H1 (cell line): ENCODE data around the gene MBLAC1. TPM values are rescaled to one million over a fixed set of nuclear protein-coding genes. Genes with fewer than 3 reads are reported as not detected.

Experiments
- CTCF ChIA-PET: fragments of 300-600 bp; sonication (Branson Sonifier 250); formaldehyde crosslinking; loops from one replicate; lab custom pipeline; 2021; ENCODE audit not compliant: partially characterized antibody; lab: Charles Lee
- POLR2A ChIA-PET: fragments of 300-600 bp; sonication (Branson Sonifier 250); formaldehyde crosslinking; loops from one replicate; lab custom pipeline; 2021; ENCODE audit warnings: inconsistent platforms; ENCODE audit not compliant: partially characterized antibody; lab: Charles Lee
- DNase-seq, 2 experiments: peaks; one replicate each; pipeline versions ENCODE4 v3.0.0 to v3.0.0-alpha.2; 2010 to 2022; ENCODE audit warnings: low spot score in 2 of 2, low read depth in 1 of 2, mixed read lengths in 1 of 2
- FAIRE-seq: peaks from 2 replicates; lab custom pipeline; 2011; peaks lifted over from hg19 to GRCh38; lab: Jason Lieb, UNC
- H2AFZ ChIP-seq: 2 replicates; pipeline ENCODE4 v1.8.1; 2012; ENCODE audit warnings: low read length, inconsistent platforms
- H2AK5ac ChIP-seq: 2 replicates; pipeline ENCODE4 v1.6.1; 2013; ENCODE audit warnings: low read depth, low read length
- H2BK120ac ChIP-seq: replicated peaks from 2 replicates; pipeline ENCODE3; 2013; ENCODE audit warnings: low read depth, low read length, inconsistent platforms
- H2BK12ac ChIP-seq: 2 replicates; pipeline ENCODE4 v1.6.1; 2013; ENCODE audit warnings: low read depth, low read length
- H2BK15ac ChIP-seq: 2 replicates; pipeline ENCODE4 v1.6.1; 2013; ENCODE audit warnings: low read length
- H2BK20ac ChIP-seq: 2 replicates; pipeline ENCODE4 v1.6.1; 2013; ENCODE audit warnings: low read length
- H2BK5ac ChIP-seq: 2 replicates; pipeline ENCODE4 v1.6.1; 2013; ENCODE audit warnings: low read depth, low read length
- H3K14ac ChIP-seq: 2 replicates; pipeline ENCODE4 v1.6.1; 2013; ENCODE audit warnings: inconsistent platforms; ENCODE audit not compliant: insufficient read length
- H3K18ac ChIP-seq: 2 replicates; pipeline ENCODE4 v1.6.1; 2013; ENCODE audit warnings: low read length; ENCODE audit errors: extremely low read depth
- H3K23ac ChIP-seq: 2 replicates; pipeline ENCODE4 v1.6.1; 2013; ENCODE audit warnings: inconsistent platforms; ENCODE audit not compliant: insufficient read length
- H3K23me2 ChIP-seq: 2 replicates; pipeline ENCODE4 v1.6.1; 2013; ENCODE audit warnings: low read depth, low read length
- H3K27ac ChIP-seq: 2 replicates; pipeline ENCODE4 v1.6.1; 2011; ENCODE audit warnings: low read depth, low read length, inconsistent platforms
- H3K27me3 ChIP-seq, 4 experiments: replicated peaks in 1 of 4; 1 replicate in 1 of 4; 2 replicates in 3 of 4; pipeline versions ENCODE4 v1.6.1 to v1.8.1; 2011 to 2013; ENCODE audit warnings: low read length in 3 of 4, mild to moderate bottlenecking in 3 of 4, inconsistent platforms in 2 of 4, mixed read lengths in 2 of 4, moderate library complexity in 1 of 4; ENCODE audit not compliant: control insufficient read depth in 3 of 4, insufficient read depth in 3 of 4; ENCODE audit errors: extremely low read depth in 1 of 4
- H3K36me3 ChIP-seq, 4 experiments: 2 replicates each; pipeline versions ENCODE4 v1.6.1 to v1.8.1; 2011 to 2013; ENCODE audit warnings: mild to moderate bottlenecking in 4 of 4, low read length in 3 of 4, moderate library complexity in 2 of 4, control low read depth in 1 of 4, inconsistent platforms in 1 of 4; ENCODE audit not compliant: insufficient read depth in 4 of 4, control insufficient read depth in 2 of 4
- H3K4ac ChIP-seq: replicated peaks from 2 replicates; pipeline ENCODE3; 2013; ENCODE audit warnings: low read length, low read depth, mixed read lengths, inconsistent platforms; ENCODE audit not compliant: insufficient read length
- H3K4me1 ChIP-seq, 4 experiments: replicated peaks in 1 of 4; 1 replicate in 1 of 4; 2 replicates in 3 of 4; pipeline versions ENCODE4 v1.6.1 to v1.8.1; 2011 to 2013; ENCODE audit warnings: low read length in 3 of 4, inconsistent platforms in 2 of 4, mixed read lengths in 1 of 4; ENCODE audit not compliant: insufficient read depth in 4 of 4, control insufficient read depth in 3 of 4
- H3K4me2 ChIP-seq, 2 experiments: 2 replicates each; pipeline versions ENCODE4 v1.6.1 to v1.8.1; 2011 to 2013; ENCODE audit warnings: low read depth in 2 of 2, low read length in 2 of 2, control low read depth in 1 of 2, inconsistent platforms in 1 of 2, mild to moderate bottlenecking in 1 of 2; ENCODE audit not compliant: insufficient read depth in 1 of 2
- H3K4me3 ChIP-seq, 4 experiments: fragments of 200-600, 300-600 bp in 1 of 4; sonication (generic), shearing (Covaris generic), sonication (Bioruptor Twin) in 1 of 4; 2 replicates each; pipeline versions ENCODE4 v1.5.1 to v1.8.1; 2011 to 2016; ENCODE audit warnings: low read length in 4 of 4, low read depth in 3 of 4, control low read depth in 2 of 4, inconsistent platforms in 2 of 4, mild to moderate bottlenecking in 2 of 4, mixed read lengths in 1 of 4, moderate library complexity in 1 of 4; ENCODE audit not compliant: insufficient read depth in 2 of 4; ENCODE audit errors: extremely low read depth in 1 of 4
- H3K56ac ChIP-seq: replicated peaks from 2 replicates; pipeline ENCODE3; 2013; ENCODE audit warnings: low read depth, mild to moderate bottlenecking, mixed read lengths, low read length, inconsistent platforms; ENCODE audit not compliant: insufficient read length
- H3K79me1 ChIP-seq: 2 replicates; pipeline ENCODE4 v1.6.1; 2013; ENCODE audit warnings: low read depth, low read length, control low read depth
- H3K79me2 ChIP-seq, 2 experiments: 2 replicates each; pipeline versions ENCODE4 v1.6.1 to v1.8.1; 2012 to 2013; ENCODE audit warnings: low read length in 2 of 2, mild to moderate bottlenecking in 2 of 2, inconsistent platforms in 1 of 2; ENCODE audit not compliant: insufficient read depth in 2 of 2, control insufficient read depth in 1 of 2
- H3K9ac ChIP-seq, 4 experiments: replicated peaks in 1 of 4; 1 replicate in 1 of 4; 2 replicates in 3 of 4; pipeline versions ENCODE4 v1.6.1 to v1.8.1; 2011 to 2013; ENCODE audit warnings: low read depth in 3 of 4, low read length in 3 of 4, control low read depth in 2 of 4, mild to moderate bottlenecking in 2 of 4, moderate library complexity in 2 of 4, inconsistent platforms in 1 of 4; ENCODE audit errors: extremely low read depth in 1 of 4
- H3K9me3 ChIP-seq, 2 experiments: 2 replicates each; pipeline versions ENCODE4 v1.6.1 to v1.8.1; 2012 to 2013; ENCODE audit warnings: mild to moderate bottlenecking in 2 of 2, moderate library complexity in 2 of 2, control low read depth in 1 of 2, inconsistent platforms in 1 of 2, low read depth in 1 of 2, low read length in 1 of 2, mixed read lengths in 1 of 2; ENCODE audit not compliant: insufficient read depth in 2 of 2
- H4K20me1 ChIP-seq, 2 experiments: replicated peaks in 1 of 2; 2 replicates each; pipeline versions ENCODE3 to v1.8.1; 2011 to 2013; ENCODE audit warnings: inconsistent platforms in 2 of 2, low read length in 2 of 2, mild to moderate bottlenecking in 1 of 2; ENCODE audit not compliant: insufficient read depth in 2 of 2, control insufficient read depth in 1 of 2
- H4K5ac ChIP-seq: 2 replicates; pipeline ENCODE4 v1.6.1; 2013; ENCODE audit warnings: low read length, low read depth, mixed read lengths, inconsistent platforms; ENCODE audit not compliant: insufficient read length
- H4K8ac ChIP-seq: 2 replicates; pipeline ENCODE4 v1.8.0; 2013; ENCODE audit warnings: mild to moderate bottlenecking, moderate library complexity, low read length, inconsistent platforms; ENCODE audit not compliant: insufficient read depth; ENCODE audit errors: extremely low read depth
- H4K91ac ChIP-seq: replicated peaks from 2 replicates; pipeline ENCODE3; 2013; ENCODE audit warnings: low read length, mixed read lengths, inconsistent platforms; ENCODE audit not compliant: insufficient read length
- BRCA1 ChIP-seq: IDR thresholded peaks from 2 replicates; pipeline ENCODE4 v1.6.1; 2012; ENCODE audit warnings: low read depth, low read length, improper control_type of control experiment
- CREB1 ChIP-seq: IDR thresholded peaks from 2 replicates; pipeline ENCODE4 v1.6.1; 2012; ENCODE audit warnings: inconsistent platforms
- GABPA ChIP-seq: IDR thresholded peaks from 2 replicates; pipeline ENCODE4 v1.6.1; 2011; ENCODE audit warnings: mild to moderate bottlenecking, low read length, moderate library complexity, borderline replicate concordance; ENCODE audit not compliant: insufficient read depth
- KDM1A ChIP-seq: fragments of 200-600, 300-600 bp; sonication (generic); IDR thresholded peaks from 2 replicates; pipeline ENCODE4 v1.7.1; 2016; ENCODE audit warnings: mild to moderate bottlenecking, low read length, borderline replicate concordance
- PHF8 ChIP-seq: fragments of 200-600 bp; sonication (generic); conservative IDR thresholded peaks from 2 replicates; pipeline ENCODE4 v1.7.1; 2012; ENCODE audit warnings: low read depth, mild to moderate bottlenecking, inconsistent platforms, low read length, moderate library complexity
- RFX5 ChIP-seq: IDR thresholded peaks from 2 replicates; pipeline ENCODE4 v1.6.1; 2011; ENCODE audit warnings: low read depth, low read length, improper control_type of control experiment, borderline replicate concordance
- SAP30 ChIP-seq: fragments of 300-600 bp; sonication (generic); IDR thresholded peaks from 2 replicates; pipeline ENCODE4 v1.7.1; 2012; ENCODE audit warnings: low read length, moderate library complexity, mild to moderate bottlenecking, inconsistent platforms; ENCODE audit not compliant: insufficient read depth, insufficient replicate concordance
- SRF ChIP-seq: IDR thresholded peaks from 2 replicates; pipeline ENCODE4 v1.6.1; 2011; ENCODE audit warnings: mild to moderate bottlenecking, low read depth, low read length, moderate library complexity
- TBP ChIP-seq: IDR thresholded peaks from 2 replicates; pipeline ENCODE4 v1.6.1; 2011; ENCODE audit warnings: low read depth, low read length, improper control_type of control experiment
- WGBS, 2 experiments: shearing (Covaris generic) in 1 of 2; methylation state at CpG; one replicate each; pipeline versions ENCODE4 v1.1.6 to v1.1.7; 2013 to 2015; ENCODE audit warnings: low lambda C conversion rate in 2 of 2, mixed read lengths in 2 of 2, inconsistent platforms in 1 of 2, low coverage in 1 of 2, missing lambda C conversion rate in 1 of 2; ENCODE audit not compliant: insufficient replicate concordance in 2 of 2, insufficient coverage in 1 of 2, insufficient read length in 1 of 2; ENCODE audit errors: extremely low coverage in 1 of 2, missing lambda C conversion rate in 1 of 2; 5-methylcytosine and 5-hydroxymethylcytosine counted together
- polyA plus RNA-seq, 7 experiments: library from polyadenylated mRNA; depleted of rRNA in 3 of 7; stranded (reverse) in 5 of 7; unstranded in 2 of 7; fragments of >200 nt in 5 of 7; fragments of 200-250 nt in 2 of 7; gene quantifications; 1 replicate in 5 of 7; 2 replicates in 1 of 7; 4 replicates in 1 of 7; pipeline versions ENCODE4 v1.2.1 to v1.2.3, GENCODE V29; 2011 to 2013; ENCODE audit warnings: missing spikeins in 2 of 7, mixed read lengths in 2 of 7
- total RNA-seq: library from RNA; stranded (reverse); fragmentation: NEBNext Ultra II Directional; extraction: Animal tissue kit (Norgen Biotek cat#: 25700); gene quantifications from 2 replicates; pipeline ENCODE4 v1.2.1, GENCODE V29; 2021
- TF ChIP-seq, protein P1 (sequence below): IDR thresholded peaks from 2 replicates; pipeline ENCODE4 v1.6.1; 2011; ENCODE audit warnings: low read length, improper control_type of control experiment

MBLAC1 gene
- total and polyA plus RNA-seq, 2 of the 8 experiments (the other 6 are each of a cell fraction or from before 2014, with no cell fraction given) = 1.00 to 1.7 TPM

DNA sequence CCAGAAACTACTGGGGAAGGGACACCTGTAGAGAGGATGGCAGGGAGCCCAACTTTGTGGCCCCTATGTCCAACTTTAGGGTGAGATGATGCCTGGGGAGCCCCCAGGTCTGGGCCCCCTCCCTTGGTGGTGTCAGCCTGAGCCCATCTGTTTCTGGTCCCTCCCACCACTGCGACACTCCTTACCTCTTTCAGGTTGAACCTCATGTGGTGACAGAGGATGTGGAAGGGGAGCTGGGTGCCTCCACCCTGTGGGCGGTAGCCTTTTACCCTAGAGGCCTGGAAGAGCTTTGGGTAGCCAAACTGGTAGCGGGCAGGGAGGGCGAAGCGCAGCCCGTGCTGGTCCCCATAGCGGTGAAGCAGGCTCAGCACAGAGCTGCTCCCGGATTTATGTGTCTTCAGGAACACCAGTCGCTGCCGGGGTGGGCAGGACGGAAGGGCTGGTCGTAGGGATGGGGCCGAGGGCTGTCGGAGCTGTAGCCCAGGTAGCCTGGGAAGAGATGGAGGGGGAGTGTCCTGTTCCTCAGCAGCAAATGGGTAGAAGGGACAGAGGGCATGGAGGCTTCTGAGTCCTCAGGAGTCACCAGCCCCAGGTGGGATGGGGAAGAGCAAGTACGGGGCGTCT lies 39.7 kb downstream of the MBLAC1 start:
- FAIRE-seq = no peak
- TF ChIP-seq SAP30 (no peak), TBP (no peak), SRF (no peak), CREB1 (no peak), BRCA1 (no peak), KDM1A (no peak), RFX5 (no peak), GABPA (no peak), PHF8 (no peak)
- TF ChIP-seq, protein P1, sequence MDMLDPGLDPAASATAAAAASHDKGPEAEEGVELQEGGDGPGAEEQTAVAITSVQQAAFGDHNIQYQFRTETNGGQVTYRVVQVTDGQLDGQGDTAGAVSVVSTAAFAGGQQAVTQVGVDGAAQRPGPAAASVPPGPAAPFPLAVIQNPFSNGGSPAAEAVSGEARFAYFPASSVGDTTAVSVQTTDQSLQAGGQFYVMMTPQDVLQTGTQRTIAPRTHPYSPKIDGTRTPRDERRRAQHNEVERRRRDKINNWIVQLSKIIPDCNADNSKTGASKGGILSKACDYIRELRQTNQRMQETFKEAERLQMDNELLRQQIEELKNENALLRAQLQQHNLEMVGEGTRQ = no peak

More for the DNA sequence above, 39.7 kb downstream of the MBLAC1 start:
- H3K4me1 ChIP-seq = peaks cover 11 to 26% (median 15%) of the 10 kb centered on the region in 4 experiments
- H3K4me2 ChIP-seq = peak overlapping the region in 1 of 2 experiments; percentile 89; a peak in 2 of 4 replicates
- peaks cover 0 to 10% (median 2%) of the 10 kb centered on the region in 4 experiments; a peak in 1 of 7 replicates for H3K27me3 ChIP-seq
- ChIA-PET POLR2A (interaction anchor here (0.6 to 11.0 kb wide), 13 partner anchors 9 to 170 kb away, joined by 3 to 145 read pairs (median 4); partner anchors contain the start of genes AP4M1, GPC2, LAMTOR4 and MCM7), CTCF (interaction anchor here (0.8 to 11.2 kb wide), 11 partner anchors 9 to 51 kb away, joined by 3 to 94 read pairs (median 5); partner anchors contain the start of genes GPC2 and STAG3)
- no peak overlapping the region for H3K9ac ChIP-seq
- peak overlapping the region; percentile 72; the same call in 1 of the 2 replicates for H2BK15ac ChIP-seq
- 0 out of 2 replicates have a peak overlapping the region, but pooled peaks have one; percentile 24 for H3K18ac ChIP-seq
- H3K14ac ChIP-seq = no peak overlapping the region
- H3K4me3 ChIP-seq = no peak overlapping the region
- H4K8ac ChIP-seq = no peak overlapping the region; the same call in 1 of the 2 replicates
- 82% methylated on average over 16 of the region's 16 CpGs; no CpG with 5 or more reads in 1 of the 2 experiments for WGBS, 2 experiments
- H4K5ac ChIP-seq = no peak overlapping the region
- H3K79me2 ChIP-seq = no peaks in the 10 kb centered on the region
- H3K36me3 ChIP-seq = no peaks in the 10 kb centered on the region
- H2BK12ac ChIP-seq = peak overlapping the region; percentile 33; the same call in 1 of the 2 replicates
- H3K79me1 ChIP-seq = no peaks in the 10 kb centered on the region; the same call in 1 of the 2 replicates
- no peak overlapping the region for H2BK120ac ChIP-seq
- no peak overlapping the region for H3K27ac ChIP-seq
- no peak overlapping the region for H2AFZ ChIP-seq
- H4K20me1 ChIP-seq = peaks cover 0 to 3% of the 10 kb centered on the region in 2 experiments
- no peak overlapping the region for H3K56ac ChIP-seq
- no peak overlapping the region for H3K23ac ChIP-seq
- H3K9me3 ChIP-seq = no peaks in the 10 kb centered on the region
- H2AK5ac ChIP-seq = peak overlapping the region; percentile 47; the same call in 1 of the 2 replicates
- H3K4ac ChIP-seq = no peak overlapping the region
- H2BK5ac ChIP-seq = no peak overlapping the region
- no peak overlapping the region for H4K91ac ChIP-seq
- peak overlapping the region; percentile 48; the same call in 1 of the 2 replicates for H2BK20ac ChIP-seq
- H3K23me2 ChIP-seq = peaks cover 11% of the 10 kb centered on the region; the same call in 1 of the 2 replicates
- DNase-seq = no peak
